Measurements from ENCODE around the gene RNF180. TPM values are rescaled to one million over a fixed set of nuclear protein-coding genes. Genes with fewer than 3 reads are reported as not detected.

Gene RNF180
- total and polyA plus RNA-seq, 4 donors: 1.4 to 24.4 (median 6.3) TPM

GRCh38 chr5:64164166-64164565 lies 1.5 kb upstream of the RNF180 start:
- H3K27me3 ChIP-seq (ENCODE audit: control insufficient read depth in 3 of 3, insufficient read depth in 3 of 3, low read length in 2 of 3): peaks cover 0 to 3% (median 0%) of the 10 kb centered on the region in 3 donors
- ATAC-seq (ENCODE audit: insufficient read depth, low FRiP score) (no peak), DNase-seq (no peak)
- no peak overlapping the region for H3K27ac ChIP-seq (ENCODE audit: low read depth in 1 of 2, low read length in 1 of 2)
- H3K4me1 ChIP-seq (ENCODE audit: control insufficient read depth in 5 of 5, insufficient read depth in 5 of 5, low read length in 5 of 5): peaks cover 0 to 5% (median 4%) of the 10 kb centered on the region in 5 donors
- no peaks in the 10 kb centered on the region for H3K9me3 ChIP-seq (ENCODE audit: control insufficient read depth in 4 of 4, insufficient read depth in 3 of 4, low read length in 3 of 4)
- 59 to 88% methylated on average over 1 of the region's 1 CpG for WGBS, 2 donors
- no peaks in the 10 kb centered on the region for H3K36me3 ChIP-seq (ENCODE audit: control insufficient read depth in 4 of 4, insufficient read depth in 4 of 4, low read length in 4 of 4)
- TF ChIP-seq, protein P1, sequence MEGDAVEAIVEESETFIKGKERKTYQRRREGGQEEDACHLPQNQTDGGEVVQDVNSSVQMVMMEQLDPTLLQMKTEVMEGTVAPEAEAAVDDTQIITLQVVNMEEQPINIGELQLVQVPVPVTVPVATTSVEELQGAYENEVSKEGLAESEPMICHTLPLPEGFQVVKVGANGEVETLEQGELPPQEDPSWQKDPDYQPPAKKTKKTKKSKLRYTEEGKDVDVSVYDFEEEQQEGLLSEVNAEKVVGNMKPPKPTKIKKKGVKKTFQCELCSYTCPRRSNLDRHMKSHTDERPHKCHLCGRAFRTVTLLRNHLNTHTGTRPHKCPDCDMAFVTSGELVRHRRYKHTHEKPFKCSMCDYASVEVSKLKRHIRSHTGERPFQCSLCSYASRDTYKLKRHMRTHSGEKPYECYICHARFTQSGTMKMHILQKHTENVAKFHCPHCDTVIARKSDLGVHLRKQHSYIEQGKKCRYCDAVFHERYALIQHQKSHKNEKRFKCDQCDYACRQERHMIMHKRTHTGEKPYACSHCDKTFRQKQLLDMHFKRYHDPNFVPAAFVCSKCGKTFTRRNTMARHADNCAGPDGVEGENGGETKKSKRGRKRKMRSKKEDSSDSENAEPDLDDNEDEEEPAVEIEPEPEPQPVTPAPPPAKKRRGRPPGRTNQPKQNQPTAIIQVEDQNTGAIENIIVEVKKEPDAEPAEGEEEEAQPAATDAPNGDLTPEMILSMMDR (IDR thresholded peaks at IDR 0.05; ENCODE audit: control extremely low read depth, extremely low read depth): no peak
- H3K4me3 ChIP-seq: no peak overlapping the region
- no peak overlapping the region for H3K9ac ChIP-seq (ENCODE audit: insufficient read depth in 1 of 2, low read length in 2 of 2)

DNA sequence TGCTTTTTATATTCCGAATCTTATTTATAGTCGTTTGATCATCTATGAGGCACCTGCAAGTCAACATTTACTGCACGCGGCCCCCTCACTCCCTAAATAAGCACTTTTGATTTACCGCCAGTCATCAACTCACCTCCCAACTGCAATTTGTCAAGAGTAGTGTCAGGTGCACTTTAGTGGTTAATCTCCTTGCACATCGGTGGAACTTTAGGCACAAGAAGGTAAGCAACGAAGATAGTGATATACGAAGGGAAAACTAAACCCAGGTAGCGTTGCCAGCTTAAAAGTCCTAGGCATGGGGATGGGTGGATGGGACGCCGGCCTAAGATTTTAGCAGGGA lies 513 bp upstream of the RNF180 start:
- 33 to 54% methylated on average over 11 of the region's 11 CpGs for WGBS, 2 donors
- DNase-seq (peak in 1 of 3 donors; percentile 34), ATAC-seq (ENCODE audit: insufficient read depth, low FRiP score) (no peak)
- TF ChIP-seq, protein P1 (IDR thresholded peaks at IDR 0.05; ENCODE audit: control extremely low read depth, extremely low read depth): no peak
- peaks cover 0 to 6% (median 4%) of the 10 kb centered on the region in 5 donors for H3K4me1 ChIP-seq (ENCODE audit: control insufficient read depth in 5 of 5, insufficient read depth in 5 of 5, low read length in 5 of 5)
- H3K27me3 ChIP-seq (ENCODE audit: control insufficient read depth in 3 of 3, insufficient read depth in 3 of 3, low read length in 2 of 3): peaks cover 0 to 3% (median 0%) of the 10 kb centered on the region in 3 donors
- H3K36me3 ChIP-seq (ENCODE audit: control insufficient read depth in 4 of 4, insufficient read depth in 4 of 4, low read length in 4 of 4): no peaks in the 10 kb centered on the region
- no peaks in the 10 kb centered on the region for H3K9me3 ChIP-seq (ENCODE audit: control insufficient read depth in 4 of 4, insufficient read depth in 3 of 4, low read length in 3 of 4)
- peak overlapping the region; percentile 75 to 77 for H3K9ac ChIP-seq (ENCODE audit: insufficient read depth in 1 of 2, low read length in 2 of 2)
- peak overlapping the region; percentile 73 for H3K4me3 ChIP-seq
- peak overlapping the region; percentile 89 to 91 for H3K27ac ChIP-seq (ENCODE audit: low read depth in 1 of 2, low read length in 1 of 2)

DNA sequence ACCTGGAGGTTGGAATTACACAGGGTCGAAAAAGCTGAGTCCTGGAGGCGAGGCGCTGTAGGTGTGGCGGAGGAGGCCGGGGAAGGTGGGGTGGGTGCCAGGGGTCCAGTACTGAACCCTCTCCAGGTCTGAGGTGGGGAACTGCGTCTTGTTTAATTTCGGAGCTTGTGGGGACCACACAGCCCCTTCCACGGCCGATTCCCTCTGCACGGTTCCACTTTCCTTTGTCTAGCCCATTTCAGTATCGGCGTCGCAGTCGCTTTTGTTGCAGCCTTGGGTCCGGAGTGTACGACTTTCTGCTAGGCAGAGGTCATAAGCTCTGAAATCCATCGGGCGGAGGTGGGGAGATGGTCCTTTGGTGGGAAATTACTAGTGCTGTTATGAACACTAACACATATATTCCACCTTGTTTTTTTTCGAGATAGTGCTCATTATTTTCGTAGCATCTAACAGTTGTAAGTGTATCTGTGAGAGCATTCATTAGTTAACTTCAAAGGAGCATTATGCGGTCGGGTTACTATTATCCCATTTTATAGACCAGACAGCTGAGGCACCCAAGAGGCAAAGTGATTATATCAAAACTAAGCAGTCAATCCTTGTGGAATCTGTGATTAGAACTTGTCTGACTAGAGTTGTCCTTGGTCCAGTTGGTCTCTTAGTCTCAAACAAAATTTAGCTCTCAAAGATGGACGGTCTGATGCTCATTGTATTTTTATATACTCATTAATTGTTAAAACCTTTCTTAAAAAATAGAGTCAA lies 737 bp downstream of the RNF180 start:
- Histone ChIP-seq H3K27ac (ENCODE audit: low read depth in 1 of 2, low read length in 1 of 2) (peak overlapping the region; percentile 89 to 91), H3K4me1 (ENCODE audit: control insufficient read depth in 5 of 5, insufficient read depth in 5 of 5, low read length in 5 of 5) (peaks cover 0 to 6% (median 4%) of the 10 kb centered on the region in 5 donors), H3K9me3 (ENCODE audit: control insufficient read depth in 4 of 4, insufficient read depth in 3 of 4, low read length in 3 of 4) (no peaks in the 10 kb centered on the region), H3K27me3 (ENCODE audit: control insufficient read depth in 3 of 3, insufficient read depth in 3 of 3, low read length in 2 of 3) (peaks cover 0 to 3% (median 0%) of the 10 kb centered on the region in 3 donors), H3K4me3 (peak overlapping the region; percentile 73), H3K36me3 (ENCODE audit: control insufficient read depth in 4 of 4, insufficient read depth in 4 of 4, low read length in 4 of 4) (no peaks in the 10 kb centered on the region), H3K9ac (ENCODE audit: insufficient read depth in 1 of 2, low read length in 2 of 2) (peak overlapping the region; percentile 67 to 77)
- DNase-seq (peak; percentile 52 to 67 (median 58)), ATAC-seq (ENCODE audit: insufficient read depth, low FRiP score) (no peak)
- TF ChIP-seq, protein P1 (IDR thresholded peaks at IDR 0.05; ENCODE audit: control extremely low read depth, extremely low read depth): no peak
- WGBS, 2 donors: 15 to 19% methylated on average over 23 of the region's 23 CpGs

Data from lung (tissue), 12 donors.